NCI-H1417 treated with DMSO at 0.1 percent for 48 hours (cell line): ENCODE data around the gene ITPKB.

Experiments
- DNase-seq: peaks from one replicate; lab custom pipeline; 2025; lab: John Stamatoyannopoulos, UW

ITPKB gene

DNA sequence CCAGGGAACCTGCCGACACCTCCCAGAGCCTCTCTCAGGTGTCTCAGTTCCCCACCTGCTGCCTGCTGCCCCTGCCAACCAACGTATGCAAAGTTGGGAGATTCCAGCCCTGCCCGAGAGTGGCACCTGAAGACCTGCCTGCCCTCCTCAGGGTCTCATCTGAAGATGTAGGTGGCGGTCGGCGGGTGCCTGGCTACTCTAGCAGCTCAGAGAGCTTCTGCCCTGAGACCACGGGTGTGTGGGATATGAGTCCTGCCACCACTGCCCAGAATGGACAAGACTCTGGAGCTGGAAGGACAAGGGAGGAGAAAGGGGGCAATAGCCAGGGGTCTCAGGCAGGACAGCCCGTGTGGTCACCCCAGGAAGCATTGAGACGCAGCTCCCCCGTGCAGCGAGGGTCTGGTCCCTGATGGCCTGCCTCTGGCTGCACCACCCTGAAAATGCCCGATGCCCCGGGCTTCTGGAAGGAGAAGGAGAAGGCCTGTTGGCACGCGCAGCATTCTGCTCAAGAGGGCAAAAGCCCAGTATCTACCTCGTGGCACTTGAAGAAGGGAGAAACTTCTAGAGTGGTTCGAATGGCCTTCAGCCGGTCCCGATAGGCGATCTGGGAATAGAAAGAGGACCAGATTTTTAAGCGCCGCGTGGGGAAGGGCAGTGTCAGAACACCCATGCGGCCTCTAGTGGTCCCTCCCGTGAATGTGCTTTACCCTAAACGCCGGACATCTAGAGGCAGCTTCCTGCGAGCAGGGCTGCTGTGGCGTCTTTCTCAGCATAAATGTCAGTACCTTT lies 101.7 kb downstream of the ITPKB start:
- no peak for DNase-seq

DNA sequence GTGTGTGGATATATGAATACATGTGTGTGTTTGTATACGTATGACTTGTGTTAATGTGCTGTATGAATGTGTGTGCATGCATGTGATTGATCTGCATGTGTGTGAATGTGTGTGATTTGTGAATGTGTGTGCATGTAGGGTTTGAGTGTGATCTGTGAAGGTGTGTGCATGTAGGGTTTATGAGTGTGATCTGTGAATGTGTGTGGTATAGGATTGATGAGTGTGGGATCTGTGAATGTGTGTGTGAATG lies 102.3 kb downstream of the ITPKB start:
- no peak for DNase-seq

GRCh38 chr1:226635456-226635941 lies 103.6 kb downstream of the ITPKB start:
- DNase-seq = no peak

DNA sequence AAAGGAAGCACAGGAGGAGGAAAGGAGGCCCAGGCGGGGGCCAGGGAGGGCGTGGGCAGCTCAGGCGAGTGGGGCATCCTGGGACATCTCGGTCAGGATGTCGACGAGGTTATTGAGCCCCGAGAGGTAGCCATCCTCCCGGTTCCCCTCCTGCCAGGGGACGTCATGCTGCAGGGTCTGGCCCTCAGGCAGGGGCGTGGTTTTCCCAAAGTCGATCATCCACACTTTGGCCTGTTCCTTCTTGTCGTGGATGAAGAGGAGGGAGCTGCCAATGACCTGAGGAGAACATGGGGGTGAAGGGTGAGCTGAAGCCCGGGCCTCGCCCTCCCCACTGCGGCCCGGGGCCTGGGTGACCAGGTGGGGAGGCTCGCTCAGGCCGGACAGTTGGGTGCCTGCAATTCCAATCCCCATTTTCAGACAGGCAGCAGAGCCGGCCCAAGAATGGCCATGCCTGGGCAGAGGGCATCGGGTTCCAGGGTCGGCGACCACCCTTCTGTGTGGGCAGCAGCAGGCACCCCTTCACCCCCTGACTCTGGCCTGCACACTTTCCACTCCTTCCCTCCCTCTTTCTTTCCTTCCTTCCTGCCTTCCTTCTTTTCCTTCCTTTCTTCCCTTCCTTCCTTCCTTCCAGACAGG lies 104.4 kb downstream of the ITPKB start:
- DNase-seq = no peak

GRCh38 chr1:226634166-226634588 lies 104.9 kb downstream of the ITPKB start:
- DNase-seq = no peak

DNA sequence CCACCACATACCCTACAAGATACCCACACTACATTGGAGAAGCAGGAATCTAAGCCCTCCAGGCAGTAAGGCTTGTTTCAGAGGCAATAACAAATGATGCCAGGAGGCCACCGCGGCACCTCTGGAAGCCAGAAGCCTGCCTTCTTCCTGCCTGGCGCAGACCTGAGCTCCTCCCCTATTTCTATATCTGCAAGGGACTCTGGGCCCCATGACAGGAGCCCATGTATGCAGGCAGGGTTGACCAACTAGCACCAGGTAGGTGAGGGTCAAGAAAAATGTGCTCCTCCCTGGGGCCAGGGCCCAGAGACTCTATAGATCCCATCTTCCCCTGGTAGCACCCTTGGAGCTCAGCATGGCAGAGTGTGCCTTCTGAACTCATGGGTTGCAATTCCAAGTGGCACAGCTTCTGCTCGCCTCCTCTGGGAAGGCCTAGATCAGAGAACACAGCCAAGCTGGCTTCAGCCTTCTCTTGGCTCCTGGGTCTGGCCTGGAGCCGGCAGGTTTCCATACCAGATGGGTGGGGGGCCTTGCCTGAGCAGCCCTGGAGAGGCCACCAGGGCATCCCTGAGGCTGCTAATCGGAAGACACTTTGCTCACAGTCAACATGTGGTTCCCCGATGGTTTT lies 105.4 kb downstream of the ITPKB start:
- no peak for DNase-seq

DNA sequence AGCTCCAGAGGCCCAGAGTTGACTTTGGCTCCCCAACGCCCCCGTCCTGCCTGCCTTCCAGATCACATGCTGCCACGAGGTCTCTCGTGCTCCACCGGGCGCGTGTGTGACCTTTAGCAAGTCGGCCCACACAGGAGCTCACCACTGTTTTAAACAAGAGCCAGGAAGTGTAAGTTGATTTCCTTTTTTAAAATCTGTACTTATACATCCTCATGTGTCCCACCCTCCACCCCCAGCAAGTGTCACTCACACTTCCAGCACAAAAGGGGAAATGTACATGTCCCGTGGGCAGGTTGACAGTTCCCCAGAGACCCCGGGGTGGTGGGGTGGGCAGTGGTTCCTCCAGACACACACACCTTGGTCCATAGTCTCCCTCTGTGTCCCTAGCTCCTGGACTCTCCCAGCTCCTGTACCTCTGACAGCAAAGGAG lies 106.1 kb downstream of the ITPKB start:
- no peak for DNase-seq

DNA sequence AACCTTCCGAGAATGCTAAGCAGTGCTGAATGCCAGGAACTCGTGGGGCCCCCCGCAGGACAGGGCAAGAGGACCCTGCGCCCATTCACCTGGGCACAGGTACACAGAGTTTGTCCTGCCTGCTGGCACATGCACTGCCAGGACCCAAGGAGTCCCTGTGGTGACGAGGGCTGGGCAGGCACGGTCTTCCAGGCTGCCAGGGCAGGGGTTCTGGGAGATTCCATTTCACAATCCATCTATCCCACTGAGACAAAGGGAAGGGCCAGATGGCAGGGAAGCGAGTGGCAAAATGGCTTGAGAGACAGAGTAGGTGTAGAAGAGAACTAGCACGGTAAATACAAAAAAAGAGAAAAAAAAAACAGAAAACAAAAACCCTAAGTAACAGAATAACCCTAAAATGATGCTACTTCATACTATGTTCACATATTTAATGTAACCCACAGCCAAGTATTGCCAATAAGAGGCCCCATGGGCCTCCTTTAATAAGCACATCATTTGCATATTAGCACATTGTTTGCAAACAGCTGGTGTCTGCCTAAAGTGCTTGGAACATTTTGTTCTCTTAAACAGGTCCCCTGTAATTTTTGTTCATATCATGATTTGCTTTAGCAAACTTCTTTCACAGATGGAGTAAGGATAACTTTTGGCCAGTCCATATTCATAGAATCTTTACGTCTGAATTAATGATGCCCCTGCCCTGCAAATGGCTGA lies 106.8 kb downstream of the ITPKB start:
- DNase-seq = no peak

DNA sequence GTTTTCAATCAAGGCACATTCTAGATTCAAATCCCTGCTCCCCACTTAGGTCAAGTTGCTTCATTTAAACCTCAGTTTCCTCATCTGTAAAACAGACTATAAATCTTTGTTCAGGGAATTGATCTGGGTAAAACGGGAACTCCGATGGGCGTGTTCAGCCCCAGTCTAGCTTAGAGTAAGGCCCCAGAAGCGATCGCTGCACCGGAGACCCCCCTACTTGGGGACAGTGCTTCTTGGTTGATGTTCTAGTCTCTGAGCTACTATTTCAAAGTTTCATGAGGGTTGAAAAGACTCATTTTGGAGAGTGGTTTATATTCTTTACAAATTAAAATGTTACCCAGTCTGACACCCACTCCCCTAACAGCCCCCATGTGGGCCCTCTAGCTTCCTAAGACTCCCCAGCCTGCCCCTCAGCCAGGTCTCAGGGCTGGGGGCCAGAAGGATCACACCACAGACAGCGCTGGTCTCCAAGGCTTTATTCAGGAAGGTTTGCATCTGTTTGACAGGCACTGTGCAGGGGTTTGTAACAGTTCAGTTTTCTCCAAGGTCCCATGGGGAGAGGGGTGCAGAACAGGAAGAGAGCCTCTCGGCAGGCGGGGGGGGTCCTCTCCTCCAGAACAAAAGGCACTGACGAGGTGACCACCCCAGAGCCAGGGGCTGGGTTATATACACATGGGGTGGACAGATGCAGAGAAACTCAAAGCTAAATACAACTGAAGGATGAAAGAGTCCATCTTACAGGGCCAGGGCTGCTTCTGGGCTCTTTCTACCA lies 107.7 kb downstream of the ITPKB start:
- DNase-seq = no peak

DNA sequence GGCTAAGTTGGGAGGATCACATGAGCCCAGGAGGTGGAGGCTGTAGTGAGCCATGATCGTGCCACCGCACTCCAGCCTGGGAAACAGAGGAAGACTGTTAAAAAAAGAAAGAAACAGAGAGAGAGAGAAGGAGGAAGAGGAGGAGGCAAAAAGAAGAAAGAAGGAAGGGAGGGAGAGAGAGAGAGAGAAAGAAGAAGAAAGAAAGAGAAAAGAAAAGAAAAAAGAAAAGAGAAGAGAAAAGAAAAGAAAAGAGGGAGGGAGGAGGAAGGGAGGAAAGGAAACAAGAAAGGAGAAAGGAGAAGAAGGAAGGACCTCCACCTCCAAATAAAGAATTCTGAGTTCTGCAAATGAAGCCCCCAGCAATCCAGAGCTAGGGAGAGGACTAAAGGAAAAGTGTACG lies 108.5 kb downstream of the ITPKB start:
- no peak for DNase-seq

DNA sequence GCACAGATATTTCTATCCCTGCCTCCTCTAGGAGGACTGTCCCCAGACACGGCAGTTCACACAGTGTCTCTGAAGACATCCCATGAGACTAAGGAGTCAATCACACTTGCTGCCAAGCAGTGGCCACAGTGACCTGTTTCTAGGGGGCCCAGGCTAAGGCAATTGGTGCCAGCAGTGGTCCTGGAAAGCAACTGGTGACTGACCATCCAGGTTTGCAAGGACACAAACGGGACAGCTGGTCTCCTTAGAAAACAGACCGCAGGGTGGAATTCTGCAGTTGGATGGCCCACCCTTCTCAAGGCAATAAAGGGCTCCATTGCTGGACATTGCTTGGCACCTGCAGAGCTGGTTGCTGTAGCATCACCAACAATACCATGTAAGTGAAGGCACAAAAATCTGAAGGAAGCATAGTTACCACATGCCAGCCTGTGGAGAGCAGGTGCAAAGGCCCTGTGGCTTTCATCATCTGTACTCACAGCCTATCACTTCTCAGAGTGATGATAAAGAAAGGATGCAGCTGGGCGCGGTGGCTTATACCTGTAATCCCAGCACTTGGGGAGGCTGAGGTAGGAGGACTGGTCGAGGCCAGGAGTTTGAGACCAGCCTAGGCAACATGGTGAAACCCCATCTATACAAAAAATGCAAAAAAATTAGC lies 109.1 kb downstream of the ITPKB start:
- no peak for DNase-seq

DNA sequence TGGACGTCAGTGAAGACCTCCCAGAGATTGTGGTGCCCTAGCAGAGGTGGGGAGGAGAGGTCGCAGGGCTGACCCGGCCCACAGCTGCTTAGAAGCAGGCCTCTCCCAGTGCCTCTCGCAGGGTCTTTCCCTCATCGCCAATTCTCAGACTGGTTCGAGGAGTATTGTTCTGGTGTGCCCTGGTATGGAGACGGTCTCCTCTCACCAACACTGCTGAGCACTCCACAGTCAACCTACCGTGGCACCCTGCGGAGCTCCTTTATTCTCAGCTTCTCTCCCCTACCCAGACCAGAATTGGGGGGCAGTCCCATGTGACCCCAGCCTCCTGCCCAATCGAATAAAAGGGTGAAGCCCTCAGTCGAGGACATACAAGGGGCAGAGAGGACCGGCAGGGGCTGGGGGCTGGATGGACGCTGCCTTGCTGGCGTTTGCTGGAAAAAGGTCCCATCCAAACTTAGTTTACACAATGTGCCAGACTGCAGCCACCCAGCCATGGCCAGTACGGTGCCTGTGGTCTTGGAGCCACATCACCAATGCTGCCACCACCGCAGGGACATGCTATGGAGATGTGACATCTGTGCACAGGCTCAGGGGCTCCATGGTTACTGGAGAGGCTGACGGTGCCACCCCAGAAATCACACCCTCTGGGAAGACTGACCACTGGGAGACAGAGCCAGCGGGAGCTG lies 109.7 kb downstream of the ITPKB start:
- DNase-seq = no peak

DNA sequence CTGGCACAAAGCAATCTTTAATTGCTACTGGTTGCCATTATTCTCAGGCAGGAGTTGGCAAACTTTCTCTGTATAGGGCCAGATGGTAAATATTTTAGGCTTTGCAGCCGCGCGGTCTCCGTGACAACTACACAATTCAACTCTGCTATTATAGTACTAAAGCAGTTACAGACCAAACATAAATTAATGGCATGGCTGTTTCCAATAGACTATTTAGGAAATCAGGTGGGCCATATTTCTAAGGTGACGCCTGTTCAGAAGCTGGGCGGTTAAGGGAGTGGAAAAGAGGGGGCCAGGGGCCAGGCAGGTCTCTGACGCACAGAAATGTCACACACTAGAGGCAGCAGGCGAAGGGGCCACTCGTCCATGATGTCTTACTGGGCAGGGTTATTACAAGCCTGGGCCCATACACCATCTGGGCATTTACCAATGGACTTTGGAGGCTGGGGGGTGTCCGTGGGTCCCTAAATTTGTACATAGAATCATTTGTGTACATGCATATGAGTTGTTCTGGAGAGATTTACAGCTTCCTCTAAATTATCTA lies 110.4 kb downstream of the ITPKB start:
- DNase-seq = no peak

DNA sequence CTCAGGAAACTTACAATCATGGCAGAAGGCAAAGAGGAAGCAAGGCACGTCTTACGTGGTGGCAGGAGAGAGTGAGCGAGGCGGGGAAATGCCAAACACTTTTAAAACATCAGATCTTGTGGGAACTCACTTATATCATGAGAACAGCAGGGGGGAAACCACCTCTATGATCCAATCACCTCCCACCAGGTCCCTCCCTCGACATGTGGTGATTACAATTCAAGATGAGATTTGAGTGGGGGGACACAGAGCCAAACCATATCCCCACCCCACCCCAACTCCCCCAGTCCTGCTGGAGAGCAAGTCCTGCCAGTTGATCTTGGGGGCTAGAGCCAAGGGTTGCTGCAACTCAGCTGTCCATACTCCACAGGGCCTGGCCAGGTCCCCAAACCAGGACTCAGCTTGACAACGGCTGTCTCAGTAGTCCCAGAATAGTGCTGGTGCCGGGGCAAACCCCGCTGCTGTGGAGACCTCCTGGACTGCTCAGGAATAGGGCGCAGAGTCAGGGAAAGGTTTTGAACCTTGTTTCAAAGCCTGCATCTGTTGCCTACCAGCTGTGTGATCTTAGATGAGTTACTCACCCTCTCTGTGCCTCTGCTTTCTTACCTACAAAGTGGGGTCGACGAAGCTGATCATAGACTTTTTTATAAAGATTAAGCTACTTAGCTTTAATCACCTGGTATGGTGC lies 111.0 kb downstream of the ITPKB start:
- no peak for DNase-seq

GRCh38 chr1:226627050-226627755 lies 111.9 kb downstream of the ITPKB start:
- DNase-seq = no peak

DNA sequence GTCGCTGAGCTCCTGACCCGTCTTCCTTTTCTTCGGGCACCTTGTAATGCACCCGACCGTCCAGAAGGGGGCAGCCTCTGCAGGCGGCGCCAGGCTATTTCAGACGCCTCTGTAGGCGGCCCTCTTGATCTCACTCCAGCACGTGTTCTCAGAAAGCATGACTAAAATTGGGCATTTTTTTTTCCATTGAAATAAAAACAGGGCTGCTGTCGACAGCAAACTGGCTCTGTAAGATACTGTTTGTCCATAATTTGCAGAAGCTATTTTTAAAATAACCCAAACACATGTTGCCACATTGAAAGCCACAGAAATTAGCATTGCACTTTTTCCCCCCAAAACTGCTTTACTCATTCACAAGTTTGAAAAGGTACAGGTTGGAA lies 112.5 kb downstream of the ITPKB start:
- no peak for DNase-seq

GRCh38 chr1:226625832-226626576 lies 113.1 kb downstream of the ITPKB start:
- DNase-seq = no peak

DNA sequence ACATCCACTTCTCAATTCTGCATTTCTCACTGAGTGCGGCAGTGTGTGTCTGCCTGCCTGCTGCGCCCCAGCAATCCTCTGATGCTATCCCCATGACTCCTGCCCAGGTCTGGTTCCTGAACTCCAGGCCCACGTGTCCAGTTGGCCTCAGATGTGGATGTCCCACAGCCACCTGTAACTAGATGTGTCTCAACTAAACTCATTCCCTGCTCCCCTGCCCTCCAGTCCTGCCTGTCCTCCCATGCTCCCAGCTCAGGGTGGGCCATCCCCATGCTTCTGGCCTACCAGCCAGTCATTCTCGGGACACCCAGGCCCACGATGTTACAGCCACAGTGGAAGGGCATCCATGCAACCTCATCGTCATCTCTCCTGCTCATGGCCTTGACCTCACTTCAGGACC lies 113.8 kb downstream of the ITPKB start:
- DNase-seq = no peak

DNA sequence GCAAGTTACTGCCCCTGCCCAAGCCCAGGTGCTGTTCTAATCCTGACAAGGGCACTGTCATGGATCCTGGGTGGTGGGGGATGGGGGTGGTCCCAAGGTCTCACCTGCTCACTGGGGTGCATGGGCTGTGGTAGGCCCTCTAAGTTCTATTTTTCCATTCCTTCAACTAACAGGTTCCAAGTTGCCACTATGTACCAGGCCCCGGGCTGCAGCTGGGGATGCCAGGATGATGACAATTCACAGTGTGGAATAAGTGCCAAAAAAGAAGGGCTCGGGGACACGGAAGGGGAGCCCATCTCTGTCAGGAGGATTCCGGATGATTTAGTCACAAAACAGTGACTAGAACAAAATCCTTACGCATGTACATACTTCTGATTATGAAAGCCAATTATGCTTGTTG lies 114.6 kb downstream of the ITPKB start:
- no peak for DNase-seq
